Transverse colon (tissue), 4 donors: ENCODE data around the gene SHC4.

Source experiments
- CTCF ChIP-seq, 5 experiments: fragments of 200-600 bp in 3 of 5; fragments of 450-650 bp in 2 of 5; sonication (generic) in 3 of 5; IDR thresholded peaks; 1 replicate in 2 of 5; 2 replicates in 3 of 5; pipeline ENCODE4 v1.5.1; 2016 to 2017; ENCODE audit warnings: antibody characterized with exemption in 5 of 5, inconsistent platforms in 3 of 5, mild to moderate bottlenecking in 2 of 5, moderate library complexity in 1 of 5
- POLR2A ChIP-seq: fragments of 450-650 bp; IDR thresholded peaks from one replicate; pipeline ENCODE4 v1.6.1; 2016; ENCODE audit warnings: antibody characterized with exemption, mild to moderate bottlenecking, moderate library complexity
- POLR2AphosphoS5 ChIP-seq, 3 donors: sonication (generic); formaldehyde crosslinking; IDR thresholded peaks; one replicate each; pipeline ENCODE4 v1.6.1; 2016; ENCODE audit warnings: antibody characterized with exemption in 3 of 3

- no peak for TF ChIP-seq CTCF (IDR thresholded peaks at IDR 0.05)
- no peak for TF ChIP-seq POLR2A
- no peak for TF ChIP-seq POLR2AphosphoS5 (IDR thresholded peaks at IDR 0.05)
These were observed 2.3 kb upstream of the SHC4 start for GRCh38 chr15:48965972-48966371.
